ENCODE data around the gene ADGRV1.

The ADGRV1 gene

DNA sequence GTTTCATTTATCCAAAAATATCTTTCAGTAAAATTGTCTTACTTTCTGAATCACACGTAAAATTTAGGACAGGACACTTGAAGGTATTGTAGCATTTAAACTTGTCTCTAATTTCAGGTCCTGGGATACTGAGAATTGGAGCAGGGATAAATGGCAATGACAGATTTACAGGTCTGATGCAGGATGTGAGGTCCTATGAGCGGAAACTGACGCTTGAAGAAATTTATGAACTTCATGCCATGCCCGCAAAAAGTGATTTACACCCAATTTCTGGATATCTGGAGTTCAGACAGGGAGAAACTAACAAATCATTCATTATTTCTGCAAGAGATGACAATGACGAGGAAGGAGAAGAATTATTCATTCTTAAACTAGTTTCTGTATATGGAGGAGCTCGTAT lies 99.2 kb downstream of the ADGRV1 start:
- CTCF ChIA-PET: no interaction called here
- POLR2A ChIA-PET: no interaction called here

DNA sequence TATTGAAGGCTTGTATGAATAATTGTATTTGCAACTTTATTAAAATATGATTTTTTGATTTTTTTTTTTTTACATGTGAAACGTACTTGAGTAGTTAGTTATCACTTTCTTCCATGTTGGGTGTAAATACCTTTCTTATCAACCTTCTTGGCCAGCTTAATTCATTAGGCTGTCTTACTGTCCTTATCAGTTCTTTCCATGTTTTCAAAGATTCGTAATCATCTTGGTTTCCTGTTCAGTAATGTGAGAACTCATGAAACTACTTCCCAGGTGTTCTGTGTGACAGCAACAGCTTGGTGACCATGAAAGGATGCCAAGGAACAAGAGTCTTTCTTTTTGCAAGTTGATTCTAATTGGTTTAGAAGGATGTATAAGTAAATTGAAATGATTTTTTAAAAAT lies 100.0 kb downstream of the ADGRV1 start:
- H3K4me3 ChIP-seq (ENCODE audit: low read depth, low read length): no peak overlapping the region
- no peaks in the 10 kb centered on the region for H3K9me3 ChIP-seq (ENCODE audit: control insufficient read depth, insufficient read depth, low read depth, low read length)
- CTCF ChIA-PET: interaction anchor here (0.6 kb wide), 1 partner anchor 125 kb away, joined by 3 read pairs; no protein-coding TSS in a partner anchor
- TF ChIP-seq ZNF138 (tag by site-specific recombination; IDR thresholded peaks at IDR 0.05; ENCODE audit: borderline replicate concordance): no peak
- TF ChIP-seq, protein P1, sequence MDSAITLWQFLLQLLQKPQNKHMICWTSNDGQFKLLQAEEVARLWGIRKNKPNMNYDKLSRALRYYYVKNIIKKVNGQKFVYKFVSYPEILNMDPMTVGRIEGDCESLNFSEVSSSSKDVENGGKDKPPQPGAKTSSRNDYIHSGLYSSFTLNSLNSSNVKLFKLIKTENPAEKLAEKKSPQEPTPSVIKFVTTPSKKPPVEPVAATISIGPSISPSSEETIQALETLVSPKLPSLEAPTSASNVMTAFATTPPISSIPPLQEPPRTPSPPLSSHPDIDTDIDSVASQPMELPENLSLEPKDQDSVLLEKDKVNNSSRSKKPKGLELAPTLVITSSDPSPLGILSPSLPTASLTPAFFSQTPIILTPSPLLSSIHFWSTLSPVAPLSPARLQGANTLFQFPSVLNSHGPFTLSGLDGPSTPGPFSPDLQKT (IDR thresholded peaks at IDR 0.05; ENCODE audit: borderline replicate concordance, low read depth, low read length): no peak
- TF ChIP-seq ZEB2 (tag by site-specific recombination; IDR thresholded peaks at IDR 0.05): no peak
- no peak for TF ChIP-seq ZNF747 (tag by site-specific recombination; IDR thresholded peaks at IDR 0.05)
- no peak for TF ChIP-seq ZNF121 (tag by site-specific recombination; IDR thresholded peaks at IDR 0.05)
- no peak for TF ChIP-seq ZNF510 (tag by site-specific recombination; IDR thresholded peaks at IDR 0.05; ENCODE audit: insufficient replicate concordance)
- TF ChIP-seq ZNF664 (tag by site-specific recombination; IDR thresholded peaks at IDR 0.05): no peak
- TF ChIP-seq ZNF221 (tag by site-specific recombination; IDR thresholded peaks at IDR 0.05; ENCODE audit: borderline replicate concordance): no peak
- TF ChIP-seq, protein P2, sequence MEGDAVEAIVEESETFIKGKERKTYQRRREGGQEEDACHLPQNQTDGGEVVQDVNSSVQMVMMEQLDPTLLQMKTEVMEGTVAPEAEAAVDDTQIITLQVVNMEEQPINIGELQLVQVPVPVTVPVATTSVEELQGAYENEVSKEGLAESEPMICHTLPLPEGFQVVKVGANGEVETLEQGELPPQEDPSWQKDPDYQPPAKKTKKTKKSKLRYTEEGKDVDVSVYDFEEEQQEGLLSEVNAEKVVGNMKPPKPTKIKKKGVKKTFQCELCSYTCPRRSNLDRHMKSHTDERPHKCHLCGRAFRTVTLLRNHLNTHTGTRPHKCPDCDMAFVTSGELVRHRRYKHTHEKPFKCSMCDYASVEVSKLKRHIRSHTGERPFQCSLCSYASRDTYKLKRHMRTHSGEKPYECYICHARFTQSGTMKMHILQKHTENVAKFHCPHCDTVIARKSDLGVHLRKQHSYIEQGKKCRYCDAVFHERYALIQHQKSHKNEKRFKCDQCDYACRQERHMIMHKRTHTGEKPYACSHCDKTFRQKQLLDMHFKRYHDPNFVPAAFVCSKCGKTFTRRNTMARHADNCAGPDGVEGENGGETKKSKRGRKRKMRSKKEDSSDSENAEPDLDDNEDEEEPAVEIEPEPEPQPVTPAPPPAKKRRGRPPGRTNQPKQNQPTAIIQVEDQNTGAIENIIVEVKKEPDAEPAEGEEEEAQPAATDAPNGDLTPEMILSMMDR (tag by site-specific recombination; IDR thresholded peaks at IDR 0.05): no peak
- no peak for TF ChIP-seq ZNF555 (tag by site-specific recombination; conservative IDR thresholded peaks at IDR 0.05)
- no peak for TF ChIP-seq ZNF433 (tag by site-specific recombination; IDR thresholded peaks at IDR 0.05; ENCODE audit: low read depth)
- no peak for TF ChIP-seq ZFP3 (tag by site-specific recombination; IDR thresholded peaks at IDR 0.05; ENCODE audit: low read depth)
- TF ChIP-seq, protein P3, sequence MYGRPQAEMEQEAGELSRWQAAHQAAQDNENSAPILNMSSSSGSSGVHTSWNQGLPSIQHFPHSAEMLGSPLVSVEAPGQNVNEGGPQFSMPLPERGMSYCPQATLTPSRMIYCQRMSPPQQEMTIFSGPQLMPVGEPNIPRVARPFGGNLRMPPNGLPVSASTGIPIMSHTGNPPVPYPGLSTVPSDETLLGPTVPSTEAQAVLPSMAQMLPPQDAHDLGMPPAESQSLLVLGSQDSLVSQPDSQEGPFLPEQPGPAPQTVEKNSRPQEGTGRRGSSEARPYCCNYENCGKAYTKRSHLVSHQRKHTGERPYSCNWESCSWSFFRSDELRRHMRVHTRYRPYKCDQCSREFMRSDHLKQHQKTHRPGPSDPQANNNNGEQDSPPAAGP (tag by site-specific recombination; IDR thresholded peaks at IDR 0.05): no peak
- TF ChIP-seq ZNF473 (tag by site-specific recombination; IDR thresholded peaks at IDR 0.05): no peak
- TF ChIP-seq ZFHX2 (tag by site-specific recombination; conservative IDR thresholded peaks at IDR 0.05): no peak
- TF ChIP-seq ZNF629 (tag by site-specific recombination; IDR thresholded peaks at IDR 0.05): no peak
- TF ChIP-seq ZNF561 (tag by site-specific recombination; IDR thresholded peaks at IDR 0.05; ENCODE audit: borderline replicate concordance): no peak
- POLR2A ChIA-PET: no interaction called here
- H3K4me1 ChIP-seq (ENCODE audit: control insufficient read depth, insufficient read depth, low read length): no peaks in the 10 kb centered on the region
- peaks cover under 1 to 8% of the 10 kb centered on the region in 2 experiments for H3K36me3 ChIP-seq (ENCODE audit: control insufficient read depth in 2 of 2, insufficient read depth in 1 of 2, low read length in 2 of 2)
- no peak overlapping the region for H3K27ac ChIP-seq (ENCODE audit: extremely low read depth, low read depth, low read length)

More for the DNA sequence above, 99.2 kb downstream of the ADGRV1 start:
- H3K4me3 ChIP-seq (ENCODE audit: low read depth, low read length): no peak overlapping the region
- H3K36me3 ChIP-seq (ENCODE audit: control insufficient read depth in 2 of 2, insufficient read depth in 1 of 2, low read length in 2 of 2): peaks cover 3 to 16% of the 10 kb centered on the region in 2 experiments
- H3K27ac ChIP-seq (ENCODE audit: extremely low read depth, low read depth, low read length): no peak overlapping the region
- TF ChIP-seq BCL11B (tag by site-specific recombination; IDR thresholded peaks at IDR 0.05; ENCODE audit: low read depth): no peak
- TF ChIP-seq ZNF791 (tag by site-specific recombination; IDR thresholded peaks at IDR 0.05): no peak
- TF ChIP-seq, protein P4, sequence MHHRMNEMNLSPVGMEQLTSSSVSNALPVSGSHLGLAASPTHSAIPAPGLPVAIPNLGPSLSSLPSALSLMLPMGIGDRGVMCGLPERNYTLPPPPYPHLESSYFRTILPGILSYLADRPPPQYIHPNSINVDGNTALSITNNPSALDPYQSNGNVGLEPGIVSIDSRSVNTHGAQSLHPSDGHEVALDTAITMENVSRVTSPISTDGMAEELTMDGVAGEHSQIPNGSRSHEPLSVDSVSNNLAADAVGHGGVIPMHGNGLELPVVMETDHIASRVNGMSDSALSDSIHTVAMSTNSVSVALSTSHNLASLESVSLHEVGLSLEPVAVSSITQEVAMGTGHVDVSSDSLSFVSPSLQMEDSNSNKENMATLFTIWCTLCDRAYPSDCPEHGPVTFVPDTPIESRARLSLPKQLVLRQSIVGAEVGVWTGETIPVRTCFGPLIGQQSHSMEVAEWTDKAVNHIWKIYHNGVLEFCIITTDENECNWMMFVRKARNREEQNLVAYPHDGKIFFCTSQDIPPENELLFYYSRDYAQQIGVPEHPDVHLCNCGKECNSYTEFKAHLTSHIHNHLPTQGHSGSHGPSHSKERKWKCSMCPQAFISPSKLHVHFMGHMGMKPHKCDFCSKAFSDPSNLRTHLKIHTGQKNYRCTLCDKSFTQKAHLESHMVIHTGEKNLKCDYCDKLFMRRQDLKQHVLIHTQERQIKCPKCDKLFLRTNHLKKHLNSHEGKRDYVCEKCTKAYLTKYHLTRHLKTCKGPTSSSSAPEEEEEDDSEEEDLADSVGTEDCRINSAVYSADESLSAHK (tag by site-specific recombination; IDR thresholded peaks at IDR 0.05): no peak
- TF ChIP-seq SCRT1 (tag by site-specific recombination; IDR thresholded peaks at IDR 0.05; ENCODE audit: borderline replicate concordance): no peak
- TF ChIP-seq, protein P5, sequence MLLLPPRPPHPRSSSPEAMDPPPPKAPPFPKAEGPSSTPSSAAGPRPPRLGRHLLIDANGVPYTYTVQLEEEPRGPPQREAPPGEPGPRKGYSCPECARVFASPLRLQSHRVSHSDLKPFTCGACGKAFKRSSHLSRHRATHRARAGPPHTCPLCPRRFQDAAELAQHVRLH (tag by site-specific recombination; IDR thresholded peaks at IDR 0.05): no peak
- no peak for TF ChIP-seq GFI1B (tag by site-specific recombination; IDR thresholded peaks at IDR 0.05)
- no peak for TF ChIP-seq ZXDB (tag by site-specific recombination; IDR thresholded peaks at IDR 0.05)
- no peak for TF ChIP-seq FEZF1 (tag by site-specific recombination; IDR thresholded peaks at IDR 0.05)
- no peaks in the 10 kb centered on the region for H3K9me3 ChIP-seq (ENCODE audit: control insufficient read depth, insufficient read depth, low read depth, low read length)
- H3K4me1 ChIP-seq (ENCODE audit: control insufficient read depth, insufficient read depth, low read length): no peaks in the 10 kb centered on the region
